H9 (cell line): ENCODE measurements around the gene CSTPP1. TPM values are rescaled to one million over a fixed set of nuclear protein-coding genes. Genes with fewer than 3 reads are reported as not detected.

Source experiments
- DNase-seq: peaks from one replicate; pipeline ENCODE4 v3.0.0-alpha.2; 2017
- H2AFZ ChIP-seq: one replicate; pipeline ENCODE4 v1.6.1; 2013; ENCODE audit warnings: mild to moderate bottlenecking, low read length, control low read depth, moderate library complexity
- H2AK5ac ChIP-seq: 2 replicates; pipeline ENCODE4 v1.6.1; 2013; ENCODE audit warnings: low read length, control low read depth, mixed read lengths; ENCODE audit not compliant: insufficient read length
- H2BK120ac ChIP-seq: one replicate; pipeline ENCODE4 v1.6.1; 2013; ENCODE audit warnings: low read depth, mild to moderate bottlenecking, low read length, control low read depth, inconsistent platforms; ENCODE audit not compliant: poor library complexity, severe bottlenecking
- H2BK12ac ChIP-seq: 2 replicates; pipeline ENCODE4 v1.6.1; 2013; ENCODE audit warnings: low read length, control low read depth, mixed read lengths, low read depth; ENCODE audit not compliant: insufficient read length
- H2BK15ac ChIP-seq: 2 replicates; pipeline ENCODE4 v1.6.1; 2013; ENCODE audit warnings: low read depth, low read length, control low read depth
- H2BK20ac ChIP-seq: one replicate; pipeline ENCODE4 v1.6.1; 2013; ENCODE audit warnings: low read depth, mild to moderate bottlenecking, low read length, control low read depth, inconsistent platforms; ENCODE audit not compliant: poor library complexity, severe bottlenecking
- H2BK5ac ChIP-seq: 2 replicates; pipeline ENCODE4 v1.6.1; 2013; ENCODE audit warnings: low read length, control low read depth, mixed read lengths; ENCODE audit not compliant: insufficient read length
- H3K14ac ChIP-seq: 2 replicates; pipeline ENCODE4 v1.6.1; 2013; ENCODE audit warnings: low read length, control low read depth; ENCODE audit not compliant: insufficient read depth
- H3K18ac ChIP-seq: 2 replicates; pipeline ENCODE4 v1.6.1; 2013; ENCODE audit warnings: low read depth, mild to moderate bottlenecking, mixed read lengths, low read length, control low read depth; ENCODE audit not compliant: insufficient read length
- H3K23ac ChIP-seq: 2 replicates; pipeline ENCODE4 v1.6.1; 2013; ENCODE audit warnings: low read length, control low read depth, mixed read lengths, low read depth; ENCODE audit not compliant: insufficient read length
- H3K23me2 ChIP-seq: 2 replicates; pipeline ENCODE4 v1.6.1; 2013; ENCODE audit warnings: low read depth, mild to moderate bottlenecking, mixed read lengths, low read length, control low read depth; ENCODE audit not compliant: insufficient read length, poor library complexity, severe bottlenecking
- H3K27ac ChIP-seq: 2 replicates; pipeline ENCODE4 v1.5.1; 2013; ENCODE audit warnings: low read length, control low read depth, mixed read lengths, low read depth; ENCODE audit not compliant: insufficient read length
- H3K27me3 ChIP-seq: 2 replicates; pipeline ENCODE4 v1.6.1; 2013; ENCODE audit warnings: low read length, control low read depth, inconsistent platforms; ENCODE audit not compliant: insufficient read depth
- H3K4ac ChIP-seq: 2 replicates; pipeline ENCODE4 v1.6.1; 2013; ENCODE audit warnings: low read depth, mild to moderate bottlenecking, control low read depth, inconsistent platforms, low read length, moderate library complexity
- H3K4me1 ChIP-seq: 2 replicates; pipeline ENCODE4 v1.6.1; 2013; ENCODE audit warnings: low read length, control low read depth, inconsistent platforms; ENCODE audit not compliant: insufficient read depth
- H3K4me2 ChIP-seq: 2 replicates; pipeline ENCODE4 v1.6.1; 2013; ENCODE audit warnings: low read length, control low read depth, mixed read lengths; ENCODE audit not compliant: insufficient read length, insufficient read depth
- H3K56ac ChIP-seq: 2 replicates; pipeline ENCODE4 v1.6.1; 2013; ENCODE audit warnings: low read depth, mild to moderate bottlenecking, mixed read lengths, low read length, control low read depth; ENCODE audit not compliant: insufficient read length
- H3K79me1 ChIP-seq: 2 replicates; pipeline ENCODE4 v1.6.1; 2013; ENCODE audit warnings: low read depth, mild to moderate bottlenecking, moderate library complexity, low read length, control low read depth, inconsistent platforms; ENCODE audit not compliant: insufficient read depth, poor library complexity, severe bottlenecking
- H3K79me2 ChIP-seq: 2 replicates; pipeline ENCODE4 v1.6.1; 2013; ENCODE audit warnings: low read length, control low read depth, inconsistent platforms; ENCODE audit not compliant: insufficient read depth
- H3K9ac ChIP-seq: 2 replicates; pipeline ENCODE4 v1.6.1; 2013; ENCODE audit warnings: low read length, control low read depth, mixed read lengths; ENCODE audit not compliant: insufficient read length; ENCODE audit errors: extremely low read depth
- H3K9me3 ChIP-seq: one replicate; pipeline ENCODE4 v1.6.1; 2013; ENCODE audit warnings: low read depth, low read length, inconsistent platforms; ENCODE audit not compliant: control insufficient read depth
- H3T11ph ChIP-seq: one replicate; pipeline ENCODE4 v1.6.1; 2013; ENCODE audit warnings: mild to moderate bottlenecking, low read length, control low read depth, inconsistent platforms
- H4K20me1 ChIP-seq: one replicate; pipeline ENCODE4 v1.6.1; 2013; ENCODE audit not compliant: control insufficient read depth, insufficient read length, insufficient read depth
- H4K5ac ChIP-seq: 2 replicates; pipeline ENCODE4 v1.6.1; 2013; ENCODE audit warnings: low read depth, mild to moderate bottlenecking, mixed read lengths, low read length, control low read depth; ENCODE audit not compliant: insufficient read length
- H4K8ac ChIP-seq: replicated peaks from 2 replicates; pipeline ENCODE4 v1.6.1; 2013; ENCODE audit warnings: low read length, control low read depth, mixed read lengths, low read depth; ENCODE audit not compliant: insufficient read length
- H4K91ac ChIP-seq: 2 replicates; pipeline ENCODE4 v1.6.1; 2013; ENCODE audit warnings: low read depth, mild to moderate bottlenecking, moderate library complexity, mixed read lengths, low read length, control low read depth; ENCODE audit not compliant: insufficient read length
- H3K27ac Mint-ChIP-seq, 3 experiments: 2 replicates in 2 of 3; 3 replicates in 1 of 3; pipeline ENCODE4 v1.8.0; 2020 to 2021; ENCODE audit warnings: mixed read lengths in 3 of 3, mild to moderate bottlenecking in 1 of 3, moderate library complexity in 1 of 3
- H3K27me3 Mint-ChIP-seq: 2 replicates; pipeline ENCODE4 v1.8.0; 2021; ENCODE audit warnings: low read depth, mild to moderate bottlenecking, moderate library complexity, mixed read lengths
- H3K36me3 Mint-ChIP-seq, 3 experiments: 2 replicates in 2 of 3; 3 replicates in 1 of 3; pipeline ENCODE4 v1.8.0; 2020 to 2021; ENCODE audit warnings: low read depth in 3 of 3, mixed read lengths in 3 of 3; ENCODE audit not compliant: insufficient read depth in 1 of 3
- H3K4me1 Mint-ChIP-seq, 2 experiments: 2 replicates each; pipeline ENCODE4 v1.8.0; 2020; ENCODE audit warnings: mixed read lengths in 2 of 2
- H3K4me3 Mint-ChIP-seq, 2 experiments: 2 replicates in 1 of 2; 3 replicates in 1 of 2; pipeline ENCODE4 v1.8.0; 2020 to 2021; ENCODE audit warnings: mild to moderate bottlenecking in 2 of 2, mixed read lengths in 2 of 2, moderate library complexity in 1 of 2
- H3K9me3 Mint-ChIP-seq, 2 experiments: 2 replicates in 1 of 2; 3 replicates in 1 of 2; pipeline ENCODE4 v1.8.0; 2020; ENCODE audit warnings: mild to moderate bottlenecking in 2 of 2, mixed read lengths in 2 of 2, moderate library complexity in 1 of 2
- CTCF ChIP-seq: fragments of 200-600 bp; sonication (generic); conservative IDR thresholded peaks from 3 replicates; pipeline ENCODE4 v1.8.0; 2021; ENCODE audit warnings: antibody characterized with exemption, mild to moderate bottlenecking
- whole genome bisulfite sequencing: extraction: QIAGEN DNeasy Blood & Tissue Kit; methylation state at CpG from one replicate; pipeline ENCODE4 v1.1.7; 2013; ENCODE audit warnings: missing lambda C conversion rate, low lambda C conversion rate, mixed read lengths; ENCODE audit not compliant: insufficient read length; ENCODE audit errors: extremely low coverage; 5-methylcytosine and 5-hydroxymethylcytosine counted together
- total RNA-seq: library from RNA; stranded (reverse); gene quantifications from 2 replicates; pipeline ENCODE4 v1.2.1, GENCODE V29; 2021

Gene CSTPP1
- total RNA-seq, 1 experiment from 2014 or later: 21.2 TPM

GRCh38 chr11:46978005-46978491 is 41.5 kb downstream of the CSTPP1 start:
- Histone ChIP-seq H2AK5ac (no peak overlapping the region), H3K56ac (no peak overlapping the region), H2AFZ (no peak overlapping the region), H3K79me1 (no peaks in the 10 kb centered on the region), H3K4me1 (peaks cover 5% of the 10 kb centered on the region), H2BK12ac (no peak overlapping the region), H2BK120ac (no peak overlapping the region), H4K8ac (no peak overlapping the region), H3K4ac (no peak overlapping the region), H4K91ac (no peak overlapping the region), H3T11ph (no peak overlapping the region), H3K18ac (no peak overlapping the region), H3K4me2 (no peak overlapping the region), H3K23ac (no peak overlapping the region), H3K79me2 (no peaks in the 10 kb centered on the region), H2BK15ac (no peak overlapping the region), H3K27ac (no peak overlapping the region), H3K9ac (no peak overlapping the region), H2BK20ac (no peak overlapping the region), H2BK5ac (no peak overlapping the region), H3K9me3 (no peaks in the 10 kb centered on the region), H3K27me3 (no peaks in the 10 kb centered on the region), H3K23me2 (no peaks in the 10 kb centered on the region), H3K14ac (no peak overlapping the region), H4K20me1 (no peaks in the 10 kb centered on the region), H4K5ac (no peak overlapping the region)
- no CpG with 5 or more reads among the region's 1 CpG for WGBS
- no peak for DNase-seq
- Mint-ChIP-seq H3K4me1 (peaks cover 35 to 48% of the 10 kb centered on the region in 2 experiments), H3K9me3 (no peaks in the 10 kb centered on the region), H3K27me3 (peaks cover 2% of the 10 kb centered on the region), H3K27ac (peak overlapping the region in 2 of 3 experiments; percentile 37 to 77; a peak in 4 of 7 replicates), H3K36me3 (peaks cover 0 to 2% (median 0%) of the 10 kb centered on the region in 3 experiments; a peak in 2 of 7 replicates), H3K4me3 (no peak overlapping the region)
- TF ChIP-seq CTCF: no peak
